ENCODE measurements around the gene RLF.

Gene RLF, protein sequence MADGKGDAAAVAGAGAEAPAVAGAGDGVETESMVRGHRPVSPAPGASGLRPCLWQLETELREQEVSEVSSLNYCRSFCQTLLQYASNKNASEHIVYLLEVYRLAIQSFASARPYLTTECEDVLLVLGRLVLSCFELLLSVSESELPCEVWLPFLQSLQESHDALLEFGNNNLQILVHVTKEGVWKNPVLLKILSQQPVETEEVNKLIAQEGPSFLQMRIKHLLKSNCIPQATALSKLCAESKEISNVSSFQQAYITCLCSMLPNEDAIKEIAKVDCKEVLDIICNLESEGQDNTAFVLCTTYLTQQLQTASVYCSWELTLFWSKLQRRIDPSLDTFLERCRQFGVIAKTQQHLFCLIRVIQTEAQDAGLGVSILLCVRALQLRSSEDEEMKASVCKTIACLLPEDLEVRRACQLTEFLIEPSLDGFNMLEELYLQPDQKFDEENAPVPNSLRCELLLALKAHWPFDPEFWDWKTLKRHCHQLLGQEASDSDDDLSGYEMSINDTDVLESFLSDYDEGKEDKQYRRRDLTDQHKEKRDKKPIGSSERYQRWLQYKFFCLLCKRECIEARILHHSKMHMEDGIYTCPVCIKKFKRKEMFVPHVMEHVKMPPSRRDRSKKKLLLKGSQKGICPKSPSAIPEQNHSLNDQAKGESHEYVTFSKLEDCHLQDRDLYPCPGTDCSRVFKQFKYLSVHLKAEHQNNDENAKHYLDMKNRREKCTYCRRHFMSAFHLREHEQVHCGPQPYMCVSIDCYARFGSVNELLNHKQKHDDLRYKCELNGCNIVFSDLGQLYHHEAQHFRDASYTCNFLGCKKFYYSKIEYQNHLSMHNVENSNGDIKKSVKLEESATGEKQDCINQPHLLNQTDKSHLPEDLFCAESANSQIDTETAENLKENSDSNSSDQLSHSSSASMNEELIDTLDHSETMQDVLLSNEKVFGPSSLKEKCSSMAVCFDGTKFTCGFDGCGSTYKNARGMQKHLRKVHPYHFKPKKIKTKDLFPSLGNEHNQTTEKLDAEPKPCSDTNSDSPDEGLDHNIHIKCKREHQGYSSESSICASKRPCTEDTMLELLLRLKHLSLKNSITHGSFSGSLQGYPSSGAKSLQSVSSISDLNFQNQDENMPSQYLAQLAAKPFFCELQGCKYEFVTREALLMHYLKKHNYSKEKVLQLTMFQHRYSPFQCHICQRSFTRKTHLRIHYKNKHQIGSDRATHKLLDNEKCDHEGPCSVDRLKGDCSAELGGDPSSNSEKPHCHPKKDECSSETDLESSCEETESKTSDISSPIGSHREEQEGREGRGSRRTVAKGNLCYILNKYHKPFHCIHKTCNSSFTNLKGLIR (N-terminal part only)
- total RNA-seq: 141 to 146 reads per million in 2 donors

DNA sequence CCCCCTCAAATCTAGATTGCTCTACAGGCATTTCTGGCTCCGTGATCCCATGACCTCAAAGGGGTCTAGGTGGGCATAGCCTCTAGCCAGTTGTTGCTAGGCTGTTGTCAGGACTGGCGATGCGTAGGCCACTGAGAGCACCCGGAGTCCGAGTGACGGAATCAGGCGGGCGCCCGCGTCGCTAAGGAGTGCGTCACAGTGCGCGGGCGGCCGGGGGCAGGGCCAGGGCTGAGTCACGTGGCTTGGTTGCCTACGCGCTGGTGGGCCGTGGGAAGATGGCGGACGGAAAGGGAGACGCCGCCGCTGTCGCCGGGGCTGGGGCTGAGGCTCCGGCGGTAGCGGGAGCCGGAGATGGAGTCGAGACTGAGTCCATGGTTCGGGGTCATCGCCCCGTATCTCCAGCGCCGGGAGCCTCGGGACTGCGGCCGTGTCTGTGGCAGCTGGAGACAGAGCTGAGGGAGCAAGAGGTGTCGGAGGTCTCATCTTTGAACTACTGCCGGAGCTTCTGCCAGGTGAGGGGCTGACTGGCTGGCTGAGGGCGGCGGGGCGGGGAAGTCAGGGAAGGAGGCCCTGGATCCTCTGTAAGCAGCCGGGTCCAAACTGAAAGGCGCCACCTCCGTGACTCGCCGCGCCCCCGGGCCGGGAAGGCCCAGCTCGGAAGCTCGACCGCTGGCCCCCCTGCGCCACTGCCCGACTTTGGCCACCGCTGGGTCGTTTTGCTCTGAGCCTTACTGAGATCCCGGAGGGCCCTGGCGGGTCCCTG, at the start of gene RLF:
Gene RLF (plus strand): TSS at position 263 of the 763 bp plus-strand sequence. CDS start 13 bp downstream, at position 276.
- peak; percentile 89 for DNase-seq

DNA sequence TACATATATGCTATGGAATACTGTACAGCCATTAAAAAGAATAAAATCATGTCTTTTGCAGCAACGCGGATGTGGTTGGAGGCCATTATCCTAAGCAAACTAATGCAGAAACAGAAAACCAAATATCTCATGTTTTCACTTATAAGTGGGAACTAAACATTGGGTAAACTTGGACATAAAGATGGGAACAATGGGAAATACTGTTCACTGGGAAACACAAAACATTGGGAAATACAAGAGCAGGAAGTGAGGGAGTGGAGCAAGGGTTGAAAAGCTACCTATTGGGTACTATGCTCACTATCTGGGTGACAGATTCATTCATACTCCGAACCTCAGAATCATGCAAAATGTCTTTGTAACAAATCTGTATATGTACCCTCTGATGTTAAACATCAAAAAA, 46.8 kb upstream of the RLF start:
- DNase-seq: no peak

DNA sequence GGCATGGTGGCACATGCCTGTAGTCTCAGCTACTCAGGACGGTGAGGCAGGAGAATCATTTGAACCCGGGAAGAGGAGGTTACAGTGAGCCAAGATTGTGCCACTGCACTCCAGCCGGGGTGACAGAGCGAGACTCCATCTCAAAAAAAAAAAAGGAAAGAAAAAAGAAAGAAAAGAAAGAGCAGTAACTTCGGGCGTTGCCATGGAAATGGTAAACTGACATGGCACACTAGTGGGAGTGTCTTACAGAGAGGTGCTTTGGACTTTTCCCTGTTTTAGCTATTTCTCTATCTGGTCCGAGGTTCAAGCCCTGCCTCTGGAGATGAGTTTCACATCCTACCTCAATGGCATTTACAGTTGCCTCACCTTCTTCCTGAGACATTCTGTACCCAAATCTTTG, 41.1 kb upstream of the RLF start:
- no peak for DNase-seq

DNA sequence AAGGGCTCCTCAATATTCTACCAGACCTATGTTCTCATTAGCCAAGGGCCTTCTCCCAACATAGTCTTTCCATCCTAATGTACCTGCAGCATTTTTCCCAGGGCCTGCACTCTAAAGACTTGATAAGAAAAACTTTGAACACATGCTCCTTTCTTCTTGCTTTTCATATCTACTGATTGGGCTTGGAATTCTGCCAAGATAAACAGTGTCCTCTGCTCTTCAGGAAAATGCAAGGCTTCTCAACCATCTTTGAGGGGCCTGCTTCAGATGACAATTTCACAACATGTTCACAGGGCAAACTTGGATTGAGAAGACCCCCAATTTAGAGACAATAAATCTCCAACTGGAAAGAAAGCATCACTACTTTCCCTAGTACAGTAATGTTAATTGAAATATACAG, 38.3 kb upstream of the RLF start:
- no peak for DNase-seq

DNA sequence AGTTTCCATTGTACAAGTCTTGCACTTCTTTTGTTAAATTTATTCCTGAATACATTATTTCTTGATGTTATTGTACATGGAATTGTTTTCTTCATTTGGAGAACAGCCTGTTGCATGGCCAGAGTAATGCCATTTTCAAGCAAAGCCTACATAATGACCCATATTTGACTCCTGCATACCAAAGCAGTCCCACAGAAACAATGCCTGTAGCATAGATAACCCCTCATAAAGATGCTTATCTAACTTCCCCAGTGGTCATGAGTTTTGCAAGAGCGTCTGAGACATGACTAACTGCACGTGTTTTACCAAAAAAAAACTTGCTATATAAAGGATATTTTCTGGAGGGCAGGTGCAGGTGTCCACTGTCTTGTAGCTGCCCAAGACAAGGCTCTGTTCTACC, 30.3 kb upstream of the RLF start:
- DNase-seq: no peak

DNA sequence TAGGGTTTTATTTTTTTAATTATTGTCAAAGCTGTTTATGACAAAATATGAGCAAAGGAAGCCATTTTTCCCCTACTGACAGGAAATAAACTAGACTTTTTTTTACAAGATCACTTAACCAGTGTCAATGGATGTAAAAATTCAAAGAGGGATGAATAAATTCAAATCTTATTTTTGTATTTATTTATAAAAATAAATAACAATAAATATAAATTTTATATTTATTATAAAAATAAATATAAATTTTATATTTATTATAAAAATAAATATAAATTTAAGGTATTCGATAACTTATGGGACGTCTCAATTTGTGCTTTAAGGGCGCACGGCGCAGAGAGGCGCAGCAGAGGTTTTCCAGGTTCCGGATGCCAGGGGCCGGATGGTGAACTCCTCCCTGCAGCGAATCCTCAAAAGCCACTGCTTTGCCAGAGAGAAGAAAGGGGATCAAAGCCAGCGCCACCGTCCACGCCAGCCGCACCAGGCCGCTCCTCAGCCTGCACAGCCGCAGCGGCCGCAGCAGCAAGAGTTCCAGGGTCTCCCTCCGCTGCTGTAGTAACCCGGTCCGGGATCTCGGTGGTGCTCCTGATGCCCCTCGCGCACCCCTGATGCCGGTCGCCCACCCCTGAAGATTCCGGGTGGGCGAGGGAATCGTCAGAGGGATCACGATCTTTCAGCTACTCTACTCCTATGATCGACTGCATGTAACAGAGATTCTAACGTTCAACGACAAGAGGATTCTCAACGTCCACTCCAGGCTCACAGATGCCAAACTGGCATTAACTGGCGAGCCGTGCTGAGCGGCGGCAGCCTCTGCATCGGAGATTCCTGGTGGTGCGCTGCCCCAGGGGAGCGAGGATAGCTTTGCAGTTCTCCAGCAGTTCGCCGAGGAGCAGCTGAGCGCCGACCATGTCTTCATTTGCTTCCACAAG, 28.5 kb upstream of the RLF start:
- DNase-seq: no peak

DNA sequence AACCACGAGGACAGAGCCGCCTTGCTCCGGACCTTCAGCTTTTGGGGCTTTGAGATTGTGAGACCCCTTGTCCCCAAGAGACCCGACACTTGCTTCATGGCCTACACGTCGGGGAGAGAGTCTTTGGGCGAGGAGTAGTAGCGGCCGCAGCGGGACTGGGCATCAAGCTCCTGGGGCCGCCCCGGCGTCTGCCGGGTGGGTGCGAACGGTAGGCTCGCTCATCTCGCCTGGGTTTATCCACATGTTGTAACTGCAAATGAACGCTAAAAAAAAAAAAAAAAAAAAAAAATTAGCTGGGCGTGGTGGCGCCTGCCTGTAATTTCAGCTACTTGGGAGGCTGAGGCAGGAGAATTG, 27.9 kb upstream of the RLF start:
- no peak for DNase-seq

DNA sequence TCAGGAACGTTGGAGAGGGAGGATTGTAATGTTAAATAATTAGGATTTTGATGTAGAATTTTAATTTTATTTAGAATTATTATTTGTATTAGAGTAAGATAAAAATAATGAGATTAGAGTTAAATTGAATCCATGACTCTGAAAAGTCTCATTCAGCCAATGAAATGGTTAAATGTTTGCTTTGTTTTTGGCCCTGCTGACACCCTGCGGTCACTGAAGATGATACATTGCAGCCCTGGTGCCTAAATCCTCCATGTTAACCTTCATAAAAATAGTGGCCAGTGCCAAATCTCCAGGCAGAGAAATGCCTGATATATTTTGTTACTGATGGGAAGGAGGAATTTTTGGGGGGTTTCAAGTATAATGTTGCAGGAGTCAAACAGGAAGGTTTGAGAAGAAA, 27.3 kb upstream of the RLF start:
- DNase-seq: no peak

DNA sequence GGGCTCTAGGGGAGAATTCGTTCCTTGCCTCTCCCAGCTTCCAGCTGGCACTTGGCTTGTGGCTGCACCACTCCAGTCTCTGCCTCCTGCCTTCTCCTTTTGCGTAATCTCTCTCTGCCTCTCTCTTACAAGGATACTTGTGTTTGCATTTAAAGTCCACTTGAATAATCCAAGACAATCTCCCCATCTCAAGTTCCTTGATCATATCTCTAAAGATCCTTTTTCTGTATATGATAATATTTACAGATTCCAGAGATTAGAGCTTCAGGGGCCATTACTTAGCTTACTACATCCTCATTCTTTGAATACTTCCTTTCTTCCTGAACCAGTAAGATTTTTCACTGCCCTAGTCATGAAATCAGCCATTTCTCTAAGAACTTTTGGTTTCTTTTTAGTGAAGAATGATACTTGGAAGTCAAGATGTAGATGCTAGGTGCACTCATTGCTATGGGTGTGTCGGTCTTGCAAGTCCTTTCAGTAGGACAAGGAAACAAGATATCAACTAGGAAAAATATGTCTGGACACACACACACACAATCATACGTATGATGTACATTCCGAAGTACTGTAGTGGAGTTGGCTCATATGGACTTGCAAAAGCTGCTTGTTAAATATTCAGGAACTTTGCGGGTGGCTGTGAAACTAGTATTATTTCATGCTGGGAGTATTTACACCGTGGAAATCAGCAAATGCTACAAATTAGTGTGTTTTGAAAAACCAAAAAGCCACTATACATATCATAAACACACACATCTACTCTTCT, 20.8 kb upstream of the RLF start:
- DNase-seq: no peak

DNA sequence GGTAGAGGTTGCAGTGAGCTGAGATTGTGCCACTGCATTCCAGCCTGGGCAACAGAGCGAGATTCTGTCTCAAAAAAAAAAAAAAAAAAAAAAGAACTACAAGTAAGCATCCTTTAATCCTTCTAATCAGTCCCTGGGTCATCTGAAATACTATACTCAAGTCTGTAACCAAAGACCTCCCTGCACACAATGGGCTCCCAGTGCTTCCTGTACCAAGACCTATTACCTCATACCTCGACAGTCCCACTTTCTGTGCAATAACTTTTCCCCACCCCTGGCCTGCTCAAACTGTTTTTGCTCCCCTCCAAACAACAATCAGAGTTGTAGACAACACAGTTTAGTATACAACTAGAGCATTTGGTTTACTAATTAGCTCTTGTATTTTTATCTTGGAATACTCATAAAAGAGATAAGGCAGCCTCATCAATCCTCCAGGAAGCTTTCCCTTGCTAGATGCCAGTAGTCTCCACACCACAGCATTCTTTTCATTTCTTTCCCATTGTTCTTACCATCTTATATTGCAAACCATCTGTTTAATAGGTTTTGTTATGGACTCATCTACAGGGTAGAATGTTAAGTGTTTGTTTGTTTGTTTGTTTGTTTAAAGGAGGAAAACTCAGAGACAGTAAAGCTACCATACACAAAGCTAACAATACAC, 19.2 kb upstream of the RLF start:
- no peak for DNase-seq

DNA sequence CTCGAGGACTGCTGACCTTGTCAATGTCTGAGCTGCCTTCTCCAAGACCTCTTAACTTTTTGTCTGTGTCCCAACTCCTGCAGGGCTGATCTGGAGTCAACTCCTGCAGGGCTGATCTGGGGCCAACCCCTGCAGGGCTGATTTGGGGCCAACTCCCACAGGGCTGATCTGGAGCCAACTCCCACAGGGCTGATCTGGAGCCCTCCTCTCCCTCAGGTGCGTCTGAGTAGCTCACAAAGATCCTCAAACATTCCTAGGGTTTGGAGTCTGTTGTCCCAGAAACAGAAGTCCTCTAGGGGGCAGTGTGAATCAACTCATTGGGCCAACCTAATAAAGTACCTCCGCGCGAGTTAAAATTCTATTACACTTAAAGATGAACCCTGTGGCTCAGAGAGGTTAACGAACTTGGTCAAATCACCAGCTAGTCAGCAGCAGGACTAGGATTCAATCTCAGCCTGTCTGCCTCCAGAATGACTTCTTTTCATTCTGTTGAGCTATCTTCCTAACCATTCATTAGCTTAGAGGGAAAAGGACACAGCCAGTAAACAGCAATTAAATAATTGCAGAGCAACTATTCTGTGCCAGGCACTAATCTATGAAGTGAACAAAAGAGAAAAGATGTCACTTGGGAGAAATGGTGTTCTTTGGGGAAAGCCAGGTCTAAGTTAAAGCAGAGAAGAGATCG, 17.2 kb upstream of the RLF start:
- no peak for DNase-seq

DNA sequence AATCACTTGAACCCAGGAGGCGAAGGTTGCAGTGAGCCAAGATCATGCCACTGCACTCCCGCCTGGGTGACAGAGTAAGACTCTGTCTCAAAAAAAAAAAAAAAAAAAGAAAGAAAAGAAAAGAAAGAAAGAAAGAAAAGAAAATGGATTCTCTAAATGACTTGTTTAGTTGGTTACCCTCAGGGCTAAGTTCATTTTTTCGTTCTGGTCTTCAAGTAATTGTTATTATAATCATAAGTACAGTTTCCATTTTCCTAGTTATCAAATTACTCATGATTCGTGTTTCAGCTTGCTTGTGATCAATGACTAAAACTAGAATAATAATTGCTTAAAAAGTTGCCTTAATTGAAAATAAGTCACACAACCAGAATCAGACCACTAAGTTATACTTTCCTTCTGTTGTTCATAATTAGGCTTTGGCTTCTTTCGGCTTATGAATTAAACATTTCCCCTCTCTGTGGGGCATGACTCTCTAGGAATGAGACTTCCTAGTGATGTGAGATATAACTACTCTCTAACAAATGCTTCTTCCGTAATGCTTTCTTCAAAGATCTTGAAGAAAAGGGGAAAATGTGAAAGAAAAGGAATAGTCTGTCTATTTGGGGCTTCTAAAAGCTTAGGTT, 9.6 kb upstream of the RLF start:
- no peak for DNase-seq

DNA sequence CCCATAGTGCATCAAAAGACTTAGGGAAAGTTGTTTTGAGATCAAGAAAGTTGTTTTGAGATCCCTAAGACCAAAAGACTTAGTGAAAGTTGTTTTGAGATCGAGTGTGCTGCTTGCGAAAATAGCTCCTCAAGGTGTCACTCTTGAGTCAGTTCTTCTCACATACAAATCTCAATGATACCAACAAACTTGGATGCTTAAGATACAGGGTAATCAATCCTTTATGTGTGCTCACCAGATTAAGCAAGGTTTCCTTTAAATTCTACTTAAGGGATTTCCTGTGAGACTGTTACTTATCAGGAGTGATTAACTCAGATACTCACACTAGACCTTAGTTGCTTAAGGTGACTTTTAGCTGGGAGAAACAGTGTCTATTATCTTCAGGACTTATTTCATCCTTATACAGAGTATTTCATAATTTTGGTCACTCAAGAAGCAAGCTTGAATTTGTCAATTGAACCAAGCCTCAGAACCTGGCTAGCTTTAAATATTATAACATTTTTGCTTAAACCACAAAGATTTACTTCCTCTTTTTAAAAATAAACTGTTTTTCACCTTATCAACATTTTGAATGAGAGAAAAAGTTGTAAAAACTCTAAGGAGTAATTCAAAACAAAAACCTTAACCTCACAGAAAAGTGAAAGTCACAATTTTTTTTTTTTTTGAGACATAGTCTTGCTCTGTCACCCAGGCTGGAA, 8.0 kb upstream of the RLF start:
- no peak for DNase-seq

DNA sequence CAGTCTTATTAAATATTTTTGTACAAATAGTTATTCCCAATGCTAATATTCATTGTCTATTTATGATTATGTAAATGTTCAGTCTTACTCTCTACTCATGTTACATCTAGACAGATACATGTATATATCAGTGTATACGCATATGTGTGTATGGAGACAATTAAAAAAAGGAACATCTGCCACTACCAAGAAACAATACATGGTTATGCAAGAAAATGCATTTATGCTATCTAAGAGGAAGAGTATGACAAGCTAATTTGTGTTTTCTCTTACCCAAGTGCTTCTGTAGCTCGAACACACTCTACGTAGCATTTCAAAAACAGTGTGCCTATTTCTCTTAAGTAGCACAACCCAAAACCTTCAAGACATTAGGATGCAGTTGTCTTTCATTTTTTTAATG, 6.1 kb upstream of the RLF start:
- no peak for DNase-seq

DNA sequence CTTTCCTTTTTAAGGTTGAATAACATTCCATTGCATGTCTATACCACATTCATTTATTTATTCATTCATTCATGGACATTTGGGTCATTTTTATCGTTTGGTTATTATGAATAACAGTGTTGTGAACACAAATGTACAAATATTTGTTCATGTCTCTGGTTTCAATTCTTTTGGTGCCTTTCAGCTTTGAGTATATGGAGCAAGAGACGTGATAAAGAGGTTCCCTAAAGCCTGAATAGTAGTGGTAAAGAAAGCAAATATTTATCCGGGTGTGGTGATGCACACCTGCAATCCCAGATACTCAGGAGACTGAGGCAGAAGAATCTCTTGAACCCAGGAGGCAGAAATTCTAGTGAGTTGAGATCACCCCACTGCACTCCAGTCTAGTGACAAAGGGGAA, 5.3 kb upstream of the RLF start:
- no peak for DNase-seq

DNA sequence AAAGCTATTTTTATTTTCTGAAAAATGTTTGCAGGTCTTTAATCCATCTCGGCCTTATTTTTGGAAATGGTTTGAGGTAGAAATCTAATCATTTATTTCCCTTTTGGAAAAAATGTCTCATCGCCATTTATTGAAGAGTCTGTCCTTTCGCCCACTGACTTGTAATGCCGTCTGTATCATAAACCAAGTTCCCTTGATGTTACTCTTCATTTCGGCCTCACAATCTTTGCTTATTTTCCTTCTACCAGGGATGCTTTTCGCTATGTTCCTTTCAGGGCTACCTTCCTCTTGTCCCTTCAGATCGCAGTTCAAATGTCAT, 422 bp upstream of the RLF start:
- no peak for DNase-seq

DNA sequence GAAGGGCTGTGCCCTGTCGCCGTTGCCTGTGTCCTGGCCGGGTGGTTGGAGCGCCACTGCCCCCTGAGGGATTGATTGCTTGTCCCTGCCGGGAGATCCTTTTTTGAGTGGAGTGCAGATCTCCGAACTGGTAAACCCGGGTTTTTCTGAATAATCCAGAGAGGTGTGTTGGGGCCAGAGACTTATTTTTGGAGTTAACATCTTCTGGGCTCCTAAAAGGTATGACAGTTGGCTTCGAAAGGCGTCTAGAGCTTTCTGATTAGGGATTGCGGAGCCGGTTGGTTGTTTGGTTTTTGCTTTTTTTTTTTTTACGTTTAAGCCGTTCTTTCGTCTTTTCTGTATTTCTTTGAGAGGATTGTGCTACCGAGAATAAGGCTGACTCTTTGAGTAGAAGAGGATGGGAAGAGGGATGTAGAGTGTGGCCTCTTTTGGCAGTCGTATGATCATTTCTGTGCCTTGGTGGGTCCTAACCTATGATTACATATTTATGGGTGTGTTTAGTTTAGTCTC, 756 bp downstream of the RLF start:
- DNase-seq: no peak

Data from activated gamma-delta T cell (primary cell).